HUES48 (cell line): ENCODE results near the gene C20orf204.

Experiments
- H3K27ac ChIP-seq: one replicate; pipeline ENCODE4 v1.7.0; 2013; ENCODE audit warnings: low read depth, low read length, inconsistent platforms
- H3K27me3 ChIP-seq: 2 replicates; pipeline ENCODE4 v1.6.1; 2013; ENCODE audit warnings: mild to moderate bottlenecking, low read length; ENCODE audit not compliant: control insufficient read depth, insufficient read depth
- H3K36me3 ChIP-seq: 2 replicates; pipeline ENCODE4 v1.6.1; 2013; ENCODE audit warnings: low read length; ENCODE audit not compliant: control insufficient read depth, insufficient read depth
- H3K4me1 ChIP-seq: 2 replicates; pipeline ENCODE4 v1.6.1; 2013; ENCODE audit warnings: mild to moderate bottlenecking, low read length; ENCODE audit not compliant: control insufficient read depth, insufficient read depth
- H3K4me3 ChIP-seq: 2 replicates; pipeline ENCODE4 v1.5.1; 2013; ENCODE audit warnings: mild to moderate bottlenecking, low read depth, low read length
- H3K9ac ChIP-seq: 2 replicates; pipeline ENCODE4 v1.6.1; 2013; ENCODE audit warnings: mild to moderate bottlenecking, low read depth, low read length, moderate library complexity
- H3K9me3 ChIP-seq: 2 replicates; pipeline ENCODE4 v1.6.1; 2013; ENCODE audit warnings: low read length; ENCODE audit not compliant: control insufficient read depth, insufficient read depth

Gene C20orf204

GRCh38 chr20:64029293-64030117 is 6.5 kb upstream of the C20orf204 start:
- no peak overlapping the region for H3K27ac ChIP-seq
- peaks cover 88% of the 10 kb centered on the region for H3K36me3 ChIP-seq
- H3K4me1 ChIP-seq: no peaks in the 10 kb centered on the region
- H3K4me3 ChIP-seq: no peak overlapping the region
- H3K9me3 ChIP-seq: no peaks in the 10 kb centered on the region
- no peak overlapping the region for H3K9ac ChIP-seq
- H3K27me3 ChIP-seq: no peaks in the 10 kb centered on the region

GRCh38 chr20:64030371-64031134 is 5.4 kb upstream of the C20orf204 start:
- Histone ChIP-seq H3K36me3 (peaks cover 85% of the 10 kb centered on the region), H3K4me3 (no peak overlapping the region), H3K27me3 (no peaks in the 10 kb centered on the region), H3K27ac (no peak overlapping the region), H3K4me1 (no peaks in the 10 kb centered on the region), H3K9me3 (no peaks in the 10 kb centered on the region), H3K9ac (no peak overlapping the region)

DNA sequence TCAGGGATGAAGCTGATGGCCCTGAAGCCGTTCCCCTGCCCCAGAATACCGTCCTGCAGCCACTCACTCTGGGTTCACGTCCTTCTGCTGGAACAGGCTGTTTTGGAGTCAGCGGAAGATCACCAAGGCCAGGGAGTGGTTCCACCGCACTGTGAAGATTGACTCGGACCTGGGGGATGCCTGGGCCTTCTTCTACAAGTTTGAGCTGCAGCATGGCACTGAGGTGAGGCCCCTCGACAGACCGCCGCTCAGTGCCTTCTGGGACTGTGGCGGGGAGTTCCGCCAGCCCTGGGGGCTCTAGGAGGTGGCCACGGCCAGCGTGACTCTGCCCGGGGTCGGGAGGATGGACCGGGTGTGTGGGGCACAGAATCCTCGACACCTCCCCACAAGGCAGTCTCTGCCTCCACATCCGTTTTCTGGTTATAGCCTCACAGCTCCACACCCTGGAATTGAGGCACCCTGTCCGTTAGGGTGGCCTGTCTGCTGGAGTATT is 4.1 kb upstream of the C20orf204 start:
- Histone ChIP-seq H3K9me3 (no peaks in the 10 kb centered on the region), H3K27ac (no peak overlapping the region), H3K36me3 (peaks cover 74% of the 10 kb centered on the region), H3K4me3 (no peak overlapping the region), H3K9ac (no peak overlapping the region), H3K4me1 (peaks cover 10% of the 10 kb centered on the region; the same call in 1 of the 2 replicates), H3K27me3 (no peaks in the 10 kb centered on the region)

DNA sequence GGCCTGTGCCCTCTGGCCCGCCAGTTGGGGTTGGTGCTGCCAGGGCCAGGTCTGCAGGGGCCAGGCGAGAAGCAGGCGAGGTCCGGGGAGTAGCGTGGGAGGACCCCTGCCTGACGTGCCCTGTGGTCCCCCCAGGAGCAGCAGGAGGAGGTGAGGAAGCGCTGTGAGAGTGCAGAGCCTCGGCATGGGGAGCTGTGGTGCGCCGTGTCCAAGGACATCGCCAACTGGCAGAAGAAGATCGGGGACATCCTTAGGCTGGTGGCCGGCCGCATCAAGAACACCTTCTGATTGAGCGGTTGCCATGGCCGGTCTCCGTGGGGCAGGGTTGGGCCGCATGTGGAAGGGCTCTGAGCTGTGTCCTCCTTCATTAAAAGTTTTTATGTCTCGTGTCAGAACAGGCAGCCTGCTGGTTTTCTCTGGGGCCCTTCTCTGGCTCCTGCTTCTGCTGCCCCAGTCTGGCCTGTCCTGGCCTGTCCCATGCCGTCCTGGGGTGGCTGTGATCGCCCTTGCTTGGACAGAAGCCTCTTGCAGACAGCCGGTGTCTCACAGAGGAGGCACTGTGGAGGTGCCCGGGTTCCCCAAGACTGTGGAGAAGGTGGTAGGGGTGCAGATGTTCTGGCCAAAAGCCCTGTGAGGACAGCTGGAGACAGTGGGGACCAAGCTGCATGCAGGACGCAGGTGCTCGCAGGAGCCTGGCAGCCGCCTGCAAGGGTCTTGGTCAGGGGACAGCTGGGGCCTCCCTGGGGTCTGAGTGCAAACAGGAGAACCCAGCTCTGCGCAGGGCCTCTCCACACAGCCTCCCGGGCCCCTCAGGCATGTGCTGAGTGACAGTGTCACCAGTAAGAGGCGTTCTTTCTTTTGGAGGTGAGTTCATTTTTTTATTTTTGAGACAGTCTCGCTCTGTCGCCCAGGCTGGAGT is 3.0 kb upstream of the C20orf204 start:
- peaks cover 63% of the 10 kb centered on the region for H3K36me3 ChIP-seq
- peaks cover 9% of the 10 kb centered on the region for H3K27me3 ChIP-seq
- no peak overlapping the region for H3K9ac ChIP-seq
- H3K4me3 ChIP-seq: no peak overlapping the region
- no peaks in the 10 kb centered on the region for H3K9me3 ChIP-seq
- H3K27ac ChIP-seq: no peak overlapping the region
- peaks cover 13% of the 10 kb centered on the region; the same call in 1 of the 2 replicates for H3K4me1 ChIP-seq

GRCh38 chr20:64033981-64034493 is 1.9 kb upstream of the C20orf204 start:
- H3K4me1 ChIP-seq: peaks cover 13% of the 10 kb centered on the region; the same call in 1 of the 2 replicates
- peaks cover 19% of the 10 kb centered on the region for H3K27me3 ChIP-seq
- no peaks in the 10 kb centered on the region for H3K9me3 ChIP-seq
- H3K36me3 ChIP-seq: peaks cover 52% of the 10 kb centered on the region
- no peak overlapping the region for H3K27ac ChIP-seq
- H3K9ac ChIP-seq: no peak overlapping the region
- H3K4me3 ChIP-seq: no peak overlapping the region

DNA sequence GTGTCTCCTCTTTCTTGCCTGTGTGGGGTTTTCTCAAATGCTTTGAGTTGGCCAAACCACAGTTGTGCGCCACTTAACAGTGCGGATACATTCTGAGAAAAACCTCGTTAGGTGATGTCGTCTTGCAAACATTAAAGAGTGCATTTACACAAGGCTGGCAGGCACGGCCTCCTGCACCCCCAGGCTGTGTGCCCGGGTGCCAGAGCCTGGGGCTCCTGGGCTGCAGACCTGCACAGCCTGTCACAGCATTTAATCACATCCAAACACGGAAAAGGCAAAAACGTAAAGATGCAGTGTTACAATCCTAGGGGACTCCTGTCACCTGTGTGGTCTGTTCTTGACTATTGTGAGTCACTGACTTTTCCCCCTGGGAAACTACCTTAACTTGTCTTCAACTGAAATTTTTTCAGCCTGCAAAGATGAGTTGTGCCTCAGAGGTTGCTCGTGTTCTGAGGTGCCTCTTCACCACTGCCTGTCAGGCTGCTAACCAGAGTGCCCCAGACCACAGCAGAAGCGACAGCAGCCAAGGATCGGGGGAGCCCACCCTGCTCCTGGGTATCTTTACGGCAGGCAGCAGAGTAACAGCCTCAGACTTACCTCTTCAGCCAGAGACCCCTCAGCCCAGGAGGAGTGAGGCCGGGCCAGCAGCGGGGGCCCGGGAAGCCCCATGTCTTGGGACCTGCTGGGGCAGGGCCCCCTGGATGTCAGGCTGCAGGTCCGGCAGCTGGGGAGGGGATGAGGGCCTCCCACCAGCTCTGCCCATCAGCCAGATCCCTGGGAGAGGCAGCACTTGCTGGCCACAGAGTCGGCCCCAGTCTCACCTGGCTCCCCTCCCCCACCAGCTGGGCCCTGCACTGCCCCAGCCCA is 683 bp upstream of the C20orf204 start:
- Histone ChIP-seq H3K27ac (no peak overlapping the region), H3K9ac (no peak overlapping the region), H3K27me3 (peaks cover 32% of the 10 kb centered on the region), H3K4me3 (no peak overlapping the region), H3K36me3 (peaks cover 40% of the 10 kb centered on the region), H3K9me3 (no peaks in the 10 kb centered on the region), H3K4me1 (peaks cover 13% of the 10 kb centered on the region; the same call in 1 of the 2 replicates)

- H3K36me3 ChIP-seq: peaks cover 30% of the 10 kb centered on the region
- no peak overlapping the region for H3K4me3 ChIP-seq
- peaks cover 44% of the 10 kb centered on the region for H3K27me3 ChIP-seq
- peaks cover 13% of the 10 kb centered on the region; the same call in 1 of the 2 replicates for H3K4me1 ChIP-seq
- H3K9me3 ChIP-seq: no peaks in the 10 kb centered on the region
- no peak overlapping the region for H3K9ac ChIP-seq
- no peak overlapping the region for H3K27ac ChIP-seq
These were observed 590 bp downstream of the C20orf204 start for GRCh38 chr20:64036346-64037198.

DNA sequence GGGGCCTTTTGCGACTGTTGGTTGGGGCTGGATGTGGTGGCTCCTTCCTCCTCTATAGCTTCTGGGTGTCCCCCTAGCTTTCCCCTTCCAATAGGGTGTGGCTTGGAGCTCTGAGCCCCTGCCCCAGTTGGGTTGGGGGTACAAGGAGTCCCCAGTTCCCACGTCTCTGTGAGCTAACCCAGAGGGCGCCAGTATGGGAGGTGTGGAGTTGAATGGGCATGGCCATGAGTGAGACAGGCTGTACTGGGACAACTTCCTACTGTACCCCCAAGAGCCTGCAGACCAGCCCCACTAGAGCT is 1.2 kb downstream of the C20orf204 start:
- Histone ChIP-seq H3K27ac (no peak overlapping the region), H3K9ac (no peak overlapping the region), H3K4me3 (no peak overlapping the region), H3K9me3 (no peaks in the 10 kb centered on the region), H3K27me3 (peaks cover 50% of the 10 kb centered on the region), H3K4me1 (peaks cover 17% of the 10 kb centered on the region; the same call in 1 of the 2 replicates), H3K36me3 (peaks cover 24% of the 10 kb centered on the region)

GRCh38 chr20:64037498-64038213 is 1.7 kb downstream of the C20orf204 start:
- Histone ChIP-seq H3K9me3 (no peaks in the 10 kb centered on the region), H3K4me1 (peaks cover 19% of the 10 kb centered on the region; the same call in 1 of the 2 replicates), H3K9ac (no peak overlapping the region), H3K27me3 (peaks cover 54% of the 10 kb centered on the region), H3K36me3 (peaks cover 19% of the 10 kb centered on the region), H3K4me3 (peak overlapping the region; percentile 78), H3K27ac (no peak overlapping the region)
